Astrocyte of the cerebellum (primary cell): ENCODE results near the gene SLC27A5.
A peak's percentile ranks its signal among the peaks of the same experiment; 100 is the strongest.

Source experiments
- DNase-seq: peaks from one replicate; pipeline ENCODE4 v3.0.0-alpha.2; 2011; ENCODE audit warnings: low read depth
- H3K4me3 ChIP-seq: 2 replicates; pipeline ENCODE4 v1.5.1; 2011; ENCODE audit warnings: mild to moderate bottlenecking, low read depth, low read length, moderate library complexity
- CTCF ChIP-seq: IDR thresholded peaks from 2 replicates; pipeline ENCODE4 v1.5.1; 2012; ENCODE audit warnings: low read length, low read depth, moderate library complexity, mild to moderate bottlenecking; ENCODE audit errors: missing control alignments
- in situ Hi-C: cut with HindIII; loops from 2 replicates; pipeline ENCODE4 v1.10.0; 2017; ENCODE audit warnings: low sequenced_read_pairs

Gene SLC27A5

GRCh38 chr19:58516246-58516836 lies 4.5 kb upstream of the SLC27A5 start:
- H3K4me3 ChIP-seq = no peak overlapping the region
- no peak for TF ChIP-seq CTCF
- no peak for DNase-seq
- in situ Hi-C loops = no loop called here

- no peak for DNase-seq
- in situ Hi-C loops = no loop called here
- no peak for TF ChIP-seq CTCF
- no peak overlapping the region for H3K4me3 ChIP-seq
Observed at GRCh38 chr19:58515259-58515658, 3.5 kb upstream of the SLC27A5 start.

DNA sequence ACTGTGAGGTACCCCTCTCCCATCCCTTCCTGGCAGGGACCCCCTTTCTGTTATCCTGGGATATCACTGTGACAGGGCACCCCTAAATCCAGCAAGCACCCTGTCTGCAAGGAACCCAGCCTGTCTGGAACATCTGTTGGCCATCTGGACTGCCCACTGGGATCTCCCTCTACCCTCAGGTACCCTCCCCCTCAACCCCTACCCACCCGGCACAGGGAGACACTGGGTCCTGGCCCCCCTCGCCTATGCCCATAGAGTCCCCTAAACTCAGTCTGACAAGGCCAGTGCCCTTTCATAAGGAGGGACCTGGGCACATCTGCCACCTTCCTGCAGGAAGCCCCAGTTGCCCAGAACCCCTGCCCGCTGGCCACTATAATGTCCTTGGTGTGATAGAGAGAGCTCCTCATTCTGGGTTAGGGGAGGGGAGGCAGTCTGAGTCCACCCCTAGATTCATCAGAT lies 2.8 kb upstream of the SLC27A5 start:
- no peak for DNase-seq
- no peak for TF ChIP-seq CTCF
- in situ Hi-C loops = no loop called here
- H3K4me3 ChIP-seq = peak overlapping the region; percentile 28

DNA sequence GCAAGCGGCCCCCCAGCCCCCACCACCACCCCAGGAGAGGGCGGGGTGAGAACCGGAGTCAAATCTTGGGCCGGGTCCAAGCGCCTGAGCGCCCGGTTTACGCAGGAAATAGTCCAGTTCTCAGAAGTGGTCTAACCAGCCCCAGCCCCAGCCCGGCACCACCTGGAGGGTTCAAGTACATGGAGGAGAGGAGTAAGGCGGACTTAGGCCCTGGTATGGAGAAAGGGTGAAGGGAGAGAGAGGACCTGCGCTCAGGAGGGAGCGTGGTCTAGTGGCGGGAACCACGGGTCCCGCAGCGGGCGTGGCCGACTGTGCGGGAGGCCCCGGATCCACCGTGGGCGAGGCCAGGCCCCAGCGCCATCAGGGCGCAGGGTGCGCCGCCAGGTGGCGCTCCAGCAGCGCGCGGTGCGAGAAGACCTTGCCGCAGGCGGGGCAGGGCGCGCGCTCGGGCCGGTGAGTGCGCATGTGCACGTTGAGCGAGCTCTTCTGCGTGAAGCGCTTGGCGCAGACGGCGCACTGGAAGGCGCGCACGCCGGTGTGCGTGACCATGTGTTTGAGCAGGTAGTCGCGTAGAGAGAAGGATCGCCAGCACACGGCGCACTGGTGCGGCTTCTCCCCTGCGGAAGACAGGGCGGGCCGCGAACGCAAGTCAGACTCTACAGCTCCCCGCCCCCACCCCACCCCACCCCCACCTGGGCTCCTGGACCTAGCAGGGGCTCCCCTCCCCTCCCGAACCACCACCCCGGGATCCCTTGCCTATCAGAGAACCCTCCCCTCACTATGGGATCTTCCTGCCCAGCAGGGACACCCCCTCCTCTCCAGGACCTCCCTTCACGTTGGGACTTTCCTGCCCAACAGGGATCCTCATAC lies 2.1 kb upstream of the SLC27A5 start:
- in situ Hi-C loops = no loop called here
- peak; percentile 79 for TF ChIP-seq CTCF
- peak overlapping the region; percentile 28 for H3K4me3 ChIP-seq
- peak; percentile 52 for DNase-seq

DNA sequence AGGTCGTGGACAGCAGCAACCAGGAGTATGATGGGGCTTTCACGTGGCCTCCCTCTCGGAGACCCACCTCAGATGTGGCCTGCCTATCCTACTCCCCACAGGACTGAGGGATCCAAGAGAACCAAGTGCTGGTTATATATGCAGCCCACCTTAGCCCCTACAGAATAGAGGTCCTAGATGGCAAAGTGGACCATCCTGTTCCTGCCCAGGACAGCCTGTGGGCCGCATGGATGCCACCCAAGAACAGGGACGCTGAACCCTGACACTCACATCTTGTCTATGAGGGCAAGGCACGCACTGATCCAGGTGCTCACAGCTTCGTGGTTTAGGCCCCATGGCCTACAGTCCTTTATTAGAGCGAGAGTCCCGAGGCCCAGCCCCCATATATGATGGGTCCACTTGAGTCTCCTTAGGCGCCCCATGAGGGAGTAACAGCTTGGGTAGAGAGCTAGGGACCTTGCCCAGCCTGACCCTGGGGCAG lies 1.5 kb upstream of the SLC27A5 start:
- H3K4me3 ChIP-seq = no peak overlapping the region
- in situ Hi-C loops = no loop called here
- no peak for TF ChIP-seq CTCF
- no peak for DNase-seq

DNA sequence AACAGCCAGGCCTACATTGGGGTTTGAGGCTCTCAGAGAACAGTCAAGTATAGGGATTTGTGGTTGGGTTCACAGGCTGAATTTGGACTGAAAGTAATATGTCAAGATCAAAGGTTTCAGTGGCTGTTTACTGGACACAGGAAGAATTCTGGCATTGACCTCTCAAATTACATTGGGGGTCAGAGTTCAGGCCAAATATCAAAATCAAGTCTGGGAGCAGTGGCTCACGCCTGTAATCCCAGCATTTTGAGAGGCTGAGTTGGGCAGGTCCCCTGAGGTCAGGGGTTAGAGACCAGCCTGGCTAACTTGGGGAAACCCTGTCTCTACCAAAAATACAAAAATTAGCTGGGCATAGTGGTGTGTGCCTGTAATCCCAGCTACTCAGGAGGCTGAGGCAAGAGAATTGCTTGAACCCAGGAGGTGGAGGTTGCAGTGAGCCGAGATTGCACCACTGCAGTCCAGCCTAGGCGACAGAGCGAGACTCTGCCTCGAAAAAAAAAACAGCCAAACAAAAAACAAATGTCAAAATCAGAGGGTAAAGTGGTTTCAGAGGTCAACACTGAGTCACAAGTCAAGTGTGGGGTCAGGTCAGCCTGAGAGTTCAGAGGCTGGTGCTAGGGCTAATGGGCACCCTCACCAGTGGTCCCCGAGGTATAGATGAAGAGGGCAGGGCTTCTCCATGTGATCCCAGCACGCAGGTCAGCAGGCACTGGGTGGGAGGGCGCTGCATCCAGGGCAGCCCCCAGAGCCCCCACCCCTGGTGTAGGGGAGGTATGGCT lies 1.5 kb downstream of the SLC27A5 start:
- TF ChIP-seq CTCF = no peak
- H3K4me3 ChIP-seq = no peak overlapping the region
- in situ Hi-C loops = no loop called here
- DNase-seq = no peak
